DMS53 treated with DMSO at 0.1 percent for 48 hours (cell line): ENCODE data around the gene OGA.

Source experiments
- DNase-seq: peaks from one replicate; lab custom pipeline; 2025; ENCODE audit not compliant: unreplicated experiment; lab: John Stamatoyannopoulos, UW

OGA gene

GRCh38 chr10:101776161-101776817, 42.0 kb downstream of the OGA start:
- DNase-seq, result no peak

DNA sequence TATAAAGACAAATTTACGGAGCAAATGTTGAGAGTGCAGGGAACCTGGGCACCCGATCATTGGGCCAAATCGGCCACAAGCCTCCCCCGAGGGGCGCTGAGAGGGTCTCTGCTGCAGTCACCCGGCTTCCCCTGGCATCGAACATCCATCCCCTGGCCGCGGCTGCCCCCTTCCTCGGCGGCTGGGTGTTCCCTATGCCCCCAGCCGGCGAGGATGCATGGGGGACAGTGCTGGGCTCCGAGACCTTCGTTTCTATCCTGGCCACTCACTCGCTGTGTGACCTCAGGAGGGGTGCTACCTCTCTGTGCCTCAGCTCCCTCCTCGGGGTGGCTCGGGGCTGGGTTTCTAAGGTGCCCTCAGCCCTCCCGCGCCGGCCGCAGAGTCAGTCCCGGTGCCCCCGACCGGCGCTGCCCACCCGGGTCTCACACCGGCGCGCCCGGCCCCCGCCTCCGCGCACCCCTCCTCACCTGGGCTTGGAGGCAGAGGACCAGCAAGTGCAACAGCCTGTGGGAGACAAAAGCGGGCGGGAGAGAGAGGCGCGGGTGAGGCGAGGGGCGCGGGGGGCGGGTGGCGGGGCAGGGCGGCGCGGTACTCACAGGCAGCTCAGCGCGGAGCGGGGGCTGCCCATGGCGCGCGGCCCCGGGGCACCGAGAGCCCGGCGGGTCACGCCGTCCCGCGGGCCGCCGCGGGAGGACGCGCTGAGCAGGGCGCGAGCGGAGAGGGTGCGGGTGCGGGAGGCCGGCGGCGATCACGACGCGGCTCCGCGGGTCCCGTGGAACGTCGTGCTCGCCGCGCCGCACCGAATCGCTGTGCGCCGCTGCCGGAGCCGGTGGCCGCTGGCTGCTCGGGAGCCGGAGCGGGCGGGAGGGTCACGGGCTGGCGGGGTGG, 42.7 kb downstream of the OGA start, which contains the start of gene FGF8:
Gene FGF8, minus strand, starts transcription at position 842 of the 888 bp plus-strand sequence. Its CDS starts 214 bp downstream, at position 628.
- no peak for DNase-seq

- no peak for DNase-seq
Observed at GRCh38 chr10:101774589-101775272, 43.5 kb downstream of the OGA start.

DNA sequence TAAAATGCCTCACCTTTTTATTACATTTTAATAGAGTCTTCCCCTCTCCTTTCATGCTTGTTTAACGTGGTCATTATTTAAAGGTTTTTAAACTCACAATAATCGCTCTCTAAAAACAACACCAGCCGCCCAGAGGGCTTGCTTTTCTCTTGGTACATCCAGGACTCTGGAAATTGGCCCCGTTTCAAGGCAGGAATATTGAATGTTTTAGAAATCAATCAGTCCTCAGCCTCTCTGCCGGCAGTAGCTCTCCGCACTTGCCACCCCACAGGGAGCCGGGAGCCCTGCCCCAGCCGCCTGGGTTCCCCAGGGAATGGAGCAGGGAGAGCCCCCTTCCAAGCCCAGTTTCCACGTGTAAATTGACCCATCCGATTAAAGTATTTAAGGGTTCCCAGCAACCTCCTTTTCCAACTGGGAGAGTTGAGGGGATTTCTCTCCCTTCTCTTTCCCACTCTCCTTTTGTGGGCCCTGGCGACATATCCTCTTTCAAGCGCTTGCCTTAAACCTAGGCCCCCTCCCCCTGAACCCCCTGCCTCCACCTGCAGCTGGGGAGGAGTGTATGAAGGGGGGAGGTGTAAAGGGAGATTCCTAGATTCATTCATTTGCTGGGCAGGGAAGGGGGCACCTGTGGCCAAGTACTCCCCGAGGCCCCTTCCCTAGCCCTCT, 44.2 kb downstream of the OGA start:
- no peak for DNase-seq

DNA sequence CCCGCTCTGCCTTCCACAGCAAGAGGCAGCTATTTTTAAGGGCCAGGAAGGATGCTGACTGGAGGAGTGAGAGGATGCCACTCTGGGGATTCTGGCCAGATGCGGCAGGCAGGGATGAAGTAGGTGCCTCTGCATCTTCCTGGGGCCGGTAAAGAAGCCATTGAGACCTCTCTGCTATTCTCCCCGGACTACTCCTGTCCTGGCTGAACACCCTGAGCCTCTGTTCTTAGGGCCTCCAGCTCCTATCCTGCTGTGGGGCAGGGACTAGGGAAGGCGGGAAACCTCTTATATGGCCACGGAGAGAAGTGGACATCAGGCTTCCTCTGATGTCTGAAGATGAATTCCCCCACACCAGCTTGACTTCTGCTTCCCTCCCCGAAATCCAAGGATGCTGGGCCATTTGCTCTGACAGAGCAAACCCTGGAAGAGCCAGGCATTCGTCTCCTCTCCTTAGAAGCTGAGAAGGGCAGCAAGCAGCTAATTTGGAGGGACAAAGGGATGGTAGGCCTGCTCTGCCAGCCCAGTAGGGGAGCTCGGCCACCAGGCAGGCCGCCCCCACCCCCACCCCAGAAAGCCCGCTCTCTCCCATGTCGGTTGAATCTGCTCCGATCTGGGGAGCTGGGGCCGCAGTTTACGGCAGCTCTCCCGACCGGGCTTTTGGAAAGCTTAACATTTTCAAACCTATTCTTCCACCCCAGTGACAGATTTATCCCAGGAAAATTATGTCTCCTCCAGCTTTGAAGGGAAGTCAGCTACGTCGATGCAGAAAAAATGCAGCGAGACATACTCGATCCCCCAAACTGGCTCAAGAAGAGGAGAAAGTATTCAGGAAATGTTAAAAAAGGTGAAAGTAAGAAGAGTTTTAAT, 45.1 kb downstream of the OGA start:
- no peak for DNase-seq

DNA sequence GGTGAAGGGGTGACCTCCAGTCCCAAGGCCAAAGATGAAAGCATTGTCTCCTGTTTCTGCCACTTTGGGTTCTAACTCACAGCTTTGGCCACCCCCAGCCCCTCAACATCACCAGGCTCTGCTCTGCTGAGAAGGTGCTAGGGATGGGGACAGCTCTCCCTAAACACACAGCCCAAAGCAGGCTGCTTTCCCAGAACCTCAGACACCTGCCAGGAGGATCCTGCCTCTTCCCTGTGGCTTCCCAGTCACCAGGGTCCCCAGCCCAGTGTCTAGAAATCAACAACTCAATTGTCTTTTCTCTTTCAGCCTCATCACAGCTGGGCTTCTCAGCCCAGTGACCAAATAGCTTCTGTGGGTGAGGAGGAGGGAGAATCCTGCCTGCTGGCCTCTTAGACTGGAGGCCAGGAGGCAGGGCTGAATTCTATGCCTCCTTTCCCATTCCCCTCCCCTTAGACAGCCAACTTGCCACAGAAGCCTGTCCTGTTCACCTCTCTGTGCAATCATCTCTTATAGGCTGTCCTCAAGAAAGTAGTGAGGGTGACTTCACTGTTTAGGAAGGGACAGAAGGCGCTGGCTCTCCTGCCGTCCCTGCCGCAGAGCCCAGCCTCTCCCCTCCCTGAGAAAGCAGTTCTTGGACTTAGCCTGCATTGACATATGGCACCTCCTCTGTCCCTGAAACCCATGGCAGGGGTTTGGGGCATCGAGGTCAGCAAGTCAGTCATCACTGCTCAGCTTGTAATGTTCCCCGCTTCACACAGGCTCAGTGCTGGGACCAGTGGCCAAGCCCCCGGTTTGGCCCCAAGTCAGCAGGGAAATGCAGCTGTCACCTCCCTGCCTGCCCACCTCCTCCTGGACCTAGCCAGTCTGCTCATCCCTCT, 46.0 kb downstream of the OGA start:
- DNase-seq, result no peak

DNA sequence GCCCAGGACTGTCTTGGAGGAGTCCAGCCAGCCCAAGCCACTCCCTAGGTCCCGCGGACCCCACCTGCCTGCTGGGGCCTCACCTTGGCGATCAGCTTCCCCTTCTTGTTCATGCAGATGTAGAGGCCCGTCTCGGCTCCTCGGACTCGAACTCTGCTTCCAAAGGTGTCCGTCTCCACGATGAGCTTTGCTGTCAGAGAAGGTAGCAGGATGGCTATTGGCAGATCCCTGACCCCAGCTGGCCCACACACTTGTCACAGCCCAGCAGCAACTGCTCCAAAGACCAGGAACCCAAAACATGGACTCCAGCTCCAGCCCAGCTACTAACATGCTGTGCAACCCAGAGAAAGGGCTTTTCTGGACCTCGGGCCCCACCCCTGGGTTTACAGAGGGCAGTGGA, 46.9 kb downstream of the OGA start:
- DNase-seq, result no peak

DNA sequence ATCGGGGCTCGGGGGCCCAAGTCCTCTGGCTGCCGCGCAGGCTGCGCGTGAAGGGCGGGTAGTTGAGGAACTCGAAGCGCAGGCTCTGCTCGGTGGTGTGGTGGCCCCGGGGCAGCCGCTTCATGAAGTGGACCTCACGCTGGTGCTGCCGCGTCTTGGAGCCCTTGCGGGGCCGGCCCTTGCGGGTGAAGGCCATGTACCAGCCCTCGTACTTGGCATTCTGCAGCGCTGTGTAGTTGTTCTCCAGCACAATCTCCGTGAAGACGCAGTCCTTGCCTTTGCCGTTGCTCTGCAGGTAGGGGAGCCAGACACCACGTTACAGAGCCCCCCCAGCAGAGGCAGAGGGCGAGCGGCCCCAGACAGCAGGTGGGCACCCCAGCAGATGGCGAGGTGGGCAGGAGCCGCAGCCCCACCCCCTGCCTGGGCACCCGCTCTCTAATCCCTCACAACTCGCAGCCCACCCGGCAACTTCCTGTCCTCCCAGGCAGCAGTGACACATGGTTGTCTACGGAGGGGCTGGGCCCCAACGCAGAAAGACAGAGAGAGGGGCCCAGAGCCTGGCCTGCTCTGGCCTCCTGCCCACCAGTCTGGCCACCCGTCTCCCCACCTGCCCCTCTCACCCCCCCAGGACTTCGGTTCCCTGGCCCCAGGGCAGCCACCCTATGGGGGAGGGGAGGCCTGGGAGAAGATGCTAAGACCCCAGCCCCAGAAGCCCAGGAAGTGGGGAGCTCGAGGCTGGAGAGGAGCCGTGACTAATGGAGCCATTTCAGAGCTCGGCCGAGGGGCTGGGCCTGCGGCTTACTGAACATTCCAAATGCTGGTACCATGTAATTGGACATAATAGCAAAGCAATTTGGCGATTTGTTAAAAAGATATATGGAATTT, 47.7 kb downstream of the OGA start:
- DNase-seq, result no peak

DNA sequence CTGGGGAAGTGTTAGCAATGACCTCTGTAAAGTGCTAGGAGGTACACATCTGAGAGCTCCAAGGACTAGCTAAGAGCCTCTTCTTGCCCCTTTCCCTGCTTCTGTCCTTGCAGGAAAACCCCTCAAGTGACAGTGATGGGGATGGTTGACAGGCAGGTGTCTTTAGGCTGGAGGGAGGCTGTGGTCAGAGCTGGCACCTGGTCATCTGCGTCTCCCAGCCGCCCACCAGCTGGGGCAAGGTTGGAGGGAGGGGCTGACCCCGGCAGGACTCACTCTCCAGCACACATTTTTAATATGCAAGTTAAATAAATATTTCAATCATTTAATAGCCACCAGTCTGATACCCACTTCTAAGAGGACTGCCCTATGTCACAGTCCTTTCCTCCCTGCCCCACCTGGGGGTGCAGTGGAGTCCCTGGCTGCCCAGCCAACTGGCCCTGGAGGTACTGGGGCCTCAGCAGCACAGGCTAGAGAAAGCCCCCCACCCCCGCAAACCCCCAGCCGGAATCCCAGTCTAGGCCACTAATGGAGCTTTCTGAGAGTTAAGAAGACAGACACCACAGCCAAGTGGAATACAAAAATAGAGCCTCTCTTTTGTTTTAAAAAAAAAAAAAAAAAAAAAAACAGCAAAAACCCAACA, 48.6 kb downstream of the OGA start:
- no peak for DNase-seq

- DNase-seq, result no peak
Observed at GRCh38 chr10:101768791-101769170, 49.5 kb downstream of the OGA start.

GRCh38 chr10:101767966-101768790, 50.1 kb downstream of the OGA start:
- no peak for DNase-seq

DNA sequence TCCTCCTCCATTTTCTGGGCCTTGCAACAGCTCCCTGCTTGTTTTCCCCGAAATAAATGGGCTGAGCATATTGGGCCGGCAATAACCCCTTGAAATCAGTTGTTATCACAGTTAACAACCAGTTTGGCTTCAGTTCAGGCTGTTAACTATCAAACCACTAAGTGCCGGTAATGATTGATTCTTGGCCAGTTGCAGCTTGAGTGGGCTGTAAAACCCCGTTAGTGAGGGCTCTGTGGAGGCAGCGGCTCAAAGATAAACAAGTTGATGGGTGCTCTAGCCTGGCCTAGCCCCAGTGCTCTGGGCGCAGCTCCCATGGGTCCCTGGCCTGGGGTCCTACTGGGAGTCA, 50.7 kb downstream of the OGA start:
- no peak for DNase-seq

DNA sequence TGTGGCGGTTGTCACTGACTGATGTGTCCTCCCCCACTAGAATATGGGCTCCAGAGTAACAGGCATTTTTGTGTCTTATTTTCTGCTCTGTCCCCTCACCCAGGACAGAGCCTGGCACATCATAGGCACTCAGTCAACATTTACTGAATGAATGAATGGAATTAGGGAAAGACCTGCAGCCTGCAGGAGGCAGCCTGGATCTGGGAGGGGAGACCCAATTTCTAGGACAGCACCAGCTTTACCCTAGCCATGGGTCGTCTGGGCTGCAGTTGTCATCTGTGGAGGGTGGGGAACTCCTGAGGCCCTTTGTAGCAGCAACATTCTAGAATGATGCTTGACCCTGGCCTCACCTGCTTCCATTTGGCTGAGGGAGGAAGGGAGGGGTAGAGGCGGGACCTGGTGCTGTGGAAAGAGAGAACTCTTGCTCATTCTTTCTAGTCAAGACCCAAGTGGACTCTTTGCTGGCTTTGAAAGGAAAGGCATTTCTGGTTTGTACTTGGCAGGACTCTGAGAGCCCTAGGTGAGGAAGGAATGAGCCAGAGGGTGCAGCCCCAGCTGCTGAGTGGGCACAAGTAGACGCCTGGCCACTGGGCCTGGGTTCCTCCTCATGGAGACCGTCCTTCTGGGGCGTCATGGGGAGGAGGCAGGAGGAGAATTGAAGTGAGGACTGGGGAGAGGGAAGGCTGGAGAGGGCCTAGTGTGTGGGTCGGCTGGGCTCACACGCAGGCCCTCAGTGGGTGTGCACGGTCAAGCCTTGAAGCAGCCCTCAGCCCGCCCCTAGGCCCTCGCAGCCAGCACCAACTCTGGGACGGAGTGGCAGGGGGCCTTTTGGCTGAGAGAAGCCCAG, 51.3 kb downstream of the OGA start:
- no peak for DNase-seq

- no peak for DNase-seq
Observed at GRCh38 chr10:101766306-101766705, 51.9 kb downstream of the OGA start.

DNA sequence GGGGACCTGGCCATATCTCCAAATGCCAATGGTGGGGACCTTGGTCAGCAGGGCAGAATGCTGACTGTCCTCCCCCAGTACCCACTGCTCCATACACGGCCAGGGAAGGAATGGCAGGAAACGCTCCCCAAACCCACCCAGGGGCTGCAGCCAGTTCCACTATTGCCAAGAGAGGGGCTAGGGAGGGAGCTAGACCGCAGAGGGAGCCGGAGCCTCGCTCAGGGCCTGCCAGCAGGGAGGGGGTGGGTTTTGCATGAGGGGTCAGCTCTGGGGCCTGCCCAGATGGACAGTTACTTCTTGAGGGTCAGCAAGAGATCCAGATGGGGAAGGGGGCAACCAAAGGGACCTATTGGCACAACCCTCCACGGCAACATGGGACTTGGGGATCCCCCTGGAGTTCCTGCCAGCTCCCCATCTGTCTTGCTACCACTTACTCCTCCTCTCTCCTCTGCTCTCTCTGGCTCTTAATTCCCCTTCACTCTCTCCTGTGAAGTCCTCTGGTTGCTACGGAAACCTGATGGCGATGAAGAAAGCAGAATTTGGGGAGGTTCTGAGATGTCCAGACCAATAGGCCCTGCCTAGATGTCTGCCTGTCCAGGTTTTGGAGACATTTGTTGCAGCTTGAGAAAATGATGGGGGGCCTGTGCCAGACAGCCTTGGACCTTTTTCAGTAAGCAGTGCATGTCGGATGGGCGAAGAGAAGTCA, 55.0 kb downstream of the OGA start:
- DNase-seq, result no peak

DNA sequence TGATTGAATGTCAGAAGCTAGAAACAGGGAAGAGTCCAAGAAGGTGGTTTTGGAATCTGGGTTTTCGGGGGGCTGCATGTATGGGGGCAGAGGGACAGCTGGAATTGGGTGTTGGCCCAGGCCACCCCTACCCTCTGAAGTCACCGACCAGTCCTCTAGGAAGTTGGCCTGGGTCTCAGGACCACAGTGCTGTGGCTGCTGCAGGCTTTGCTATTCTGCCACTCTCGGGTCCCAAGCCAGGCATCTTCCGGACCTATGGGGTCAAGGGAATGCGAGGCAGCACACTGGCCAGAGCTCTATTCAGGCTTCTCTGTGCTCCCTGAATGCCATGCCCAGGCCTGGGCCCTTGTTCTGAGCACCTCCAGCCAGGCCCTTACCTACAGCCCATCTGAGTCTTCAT, 55.5 kb downstream of the OGA start:
- no peak for DNase-seq
